CD4-positive, alpha-beta T cell (primary cell): ENCODE measurements around the gene ATP8B2. TPM values are rescaled to one million over a fixed set of nuclear protein-coding genes. Genes with fewer than 3 reads are reported as not detected.
A peak's percentile ranks its signal among the peaks of the same experiment; 100 is the strongest.
"Not testable (repeated sequence)": the region's sequence is repeated elsewhere in the genome, so short reads cannot be mapped to it uniquely, and the experiment has no call there.

Experiments used
- ATAC-seq: fragments of 200-7000 bp; cut with Tn5 transposase; one replicate; pipeline ENCODE4 v1.10.0; 2022; ENCODE audit warnings: mild to moderate bottlenecking; ENCODE audit not compliant: poor library complexity
- CTCF ChIA-PET: fragments of 350-600 bp; sonication (Branson Sonifier 250); formaldehyde crosslinking; loops from one replicate; lab custom pipeline; 2021; ENCODE audit warnings: antibody characterized with exemption, inconsistent platforms; lab: Charles Lee
- POLR2A ChIA-PET: fragments of 350-600 bp; sonication (Branson Sonifier 250); formaldehyde crosslinking; loops from one replicate; lab custom pipeline; 2021; ENCODE audit warnings: antibody characterized with exemption, inconsistent platforms; lab: Charles Lee
- DNase-seq, 14 experiments: peaks; one replicate each; pipeline ENCODE4 v3.0.0-alpha.2; 2013 to 2020; ENCODE audit warnings: mixed read lengths in 2 of 14
- H3K27ac ChIP-seq, 2 donors: one replicate each; pipeline versions ENCODE4 v1.5.1 to v1.7.0; 2013; ENCODE audit warnings: low read length in 2 of 2, low read depth in 1 of 2, mild to moderate bottlenecking in 1 of 2
- H3K27me3 ChIP-seq, 2 experiments: 1 replicate in 1 of 2; 2 replicates in 1 of 2; pipeline versions ENCODE4 v1.6.1 to v1.7.0; 2013; ENCODE audit warnings: low read length in 2 of 2, control low read depth in 1 of 2, mild to moderate bottlenecking in 1 of 2, moderate library complexity in 1 of 2; ENCODE audit not compliant: insufficient read depth in 2 of 2, control insufficient read depth in 1 of 2
- H3K36me3 ChIP-seq: one replicate; pipeline ENCODE4 v1.6.1; 2013; ENCODE audit warnings: low read length, control low read depth; ENCODE audit not compliant: insufficient read depth
- H3K4me1 ChIP-seq: one replicate; pipeline ENCODE4 v1.6.1; 2013; ENCODE audit warnings: low read length, control low read depth; ENCODE audit not compliant: insufficient read depth
- H3K4me3 ChIP-seq: one replicate; pipeline ENCODE4 v1.5.1; 2013; ENCODE audit warnings: mild to moderate bottlenecking, low read length, moderate library complexity
- H3K9me3 ChIP-seq, 2 experiments: 1 replicate in 1 of 2; 2 replicates in 1 of 2; pipeline versions ENCODE4 v1.6.1 to v1.7.0; 2013; ENCODE audit warnings: low read length in 2 of 2, mild to moderate bottlenecking in 2 of 2, control low read depth in 1 of 2, moderate library complexity in 1 of 2; ENCODE audit not compliant: control insufficient read depth in 1 of 2, insufficient read depth in 1 of 2
- H3K27ac Mint-ChIP-seq: one replicate; pipeline ENCODE4 v1.8.0; 2020; ENCODE audit warnings: mixed read lengths
- H3K27me3 Mint-ChIP-seq: one replicate; pipeline ENCODE4 v1.8.0; 2021; ENCODE audit warnings: mixed read lengths
- H3K36me3 Mint-ChIP-seq: one replicate; pipeline ENCODE4 v1.8.0; 2021; ENCODE audit warnings: low read depth, mixed read lengths
- H3K4me1 Mint-ChIP-seq: one replicate; pipeline ENCODE4 v1.8.0; 2021; ENCODE audit warnings: low read depth, mixed read lengths
- H3K4me3 Mint-ChIP-seq: one replicate; pipeline ENCODE4 v1.8.0; 2020; ENCODE audit warnings: mild to moderate bottlenecking, mixed read lengths
- H3K9me3 Mint-ChIP-seq: one replicate; pipeline ENCODE4 v1.8.0; 2020; ENCODE audit warnings: mixed read lengths
- CTCF ChIP-seq: fragments of 200-600 bp; IDR thresholded peaks from one replicate; pipeline ENCODE4 v1.8.0; 2022; ENCODE audit warnings: antibody characterized with exemption, mild to moderate bottlenecking
- intact Hi-C, 2 experiments: fragments of 100-400 bp; cut with DNase I in 1 of 2; cut with micrococcal nuclease in 1 of 2; formaldehyde crosslinking; loops; one replicate each; pipeline versions ENCODE4 v1.15.1 to v1.9.0; 2023 to 2025; cut with DNase I, micrococcal nuclease
- total RNA-seq, 174 experiments: library from RNA in 2 of 174; stranded (reverse) in 2 of 174; gene quantifications; one replicate each; pipeline ENCODE4 v1.2.3 and lab custom pipeline; 2021 to 2026

The ATP8B2 gene
- total RNA-seq, 2 experiments from 2014 or later: 72.7 to 80.7 TPM

- ATAC-seq: peak; percentile 39
- Histone ChIP-seq H3K27me3 (no peaks in the 10 kb centered on the region), H3K27ac (peak overlapping the region; percentile 61 to 68), H3K4me3 (peak overlapping the region; percentile 48), H3K36me3 (peaks cover 77% of the 10 kb centered on the region), H3K4me1 (peaks cover 95% of the 10 kb centered on the region), H3K9me3 (no peaks in the 10 kb centered on the region)
- Mint-ChIP-seq H3K27ac (peak overlapping the region; percentile 94), H3K27me3 (no peaks in the 10 kb centered on the region), H3K4me3 (peak overlapping the region; percentile 76), H3K36me3 (peaks cover 87% of the 10 kb centered on the region), H3K4me1 (peaks cover 79% of the 10 kb centered on the region), H3K9me3 (no peaks in the 10 kb centered on the region)
- CTCF ChIA-PET: interaction anchor here (3.3 to 4.4 kb wide), 2 partner anchors 8 to 13 kb away, joined by 47 to 61 read pairs; partner anchors contain the start of gene ATP8B2
- intact Hi-C loops: no loop called here
- POLR2A ChIA-PET: interaction anchor here (0.9 to 5.7 kb wide), 7 partner anchors 11 to 128 kb away, joined by 3 to 94 read pairs (median 6); partner anchors contain the start of gene ATP8B2
- DNase-seq: peak in 3 of 14 experiments; percentile 51 to 80 (median 67)
- TF ChIP-seq CTCF: no peak
These were observed 12.0 kb downstream of the ATP8B2 start for GRCh38 chr1:154337253-154337894.

- H3K4me1 Mint-ChIP-seq: peaks cover 91% of the 10 kb centered on the region
- H3K27me3 Mint-ChIP-seq: no peaks in the 10 kb centered on the region
- Histone ChIP-seq H3K4me3 (no peak overlapping the region), H3K4me1 (peaks cover 99% of the 10 kb centered on the region), H3K27me3 (no peaks in the 10 kb centered on the region), H3K36me3 (peaks cover 78% of the 10 kb centered on the region), H3K27ac (peak overlapping the region in 1 of 2 donors; percentile 53), H3K9me3 (no peaks in the 10 kb centered on the region)
- DNase-seq: no peak
- intact Hi-C loops: no loop called here
- peak overlapping the region; percentile 94 for H3K27ac Mint-ChIP-seq
- H3K9me3 Mint-ChIP-seq: no peaks in the 10 kb centered on the region
- no peak for TF ChIP-seq CTCF
- peak overlapping the region; percentile 26 for H3K4me3 Mint-ChIP-seq
- POLR2A ChIA-PET: interaction anchor here (1.2 to 5.7 kb wide), 3 partner anchors 12 to 65 kb away, joined by 3 to 94 read pairs (median 28); partner anchors contain the start of gene ATP8B2
- H3K36me3 Mint-ChIP-seq: peaks cover 87% of the 10 kb centered on the region
- CTCF ChIA-PET: no interaction called here
- ATAC-seq: no peak
These were observed 13.6 kb downstream of the ATP8B2 start for GRCh38 chr1:154338875-154339274.

- ATAC-seq, H3K27me3 ChIP-seq, H3K27me3 Mint-ChIP-seq, H3K4me3 ChIP-seq, H3K9me3 ChIP-seq, DNase-seq, CTCF ChIA-PET, H3K9me3 Mint-ChIP-seq: not testable (repeated sequence)
- H3K4me1 Mint-ChIP-seq: peaks cover 90% of the 10 kb centered on the region
- H3K36me3 Mint-ChIP-seq: peaks cover 93% of the 10 kb centered on the region
- peaks cover 99% of the 10 kb centered on the region for H3K4me1 ChIP-seq
- peak overlapping the region; percentile 94 for H3K27ac Mint-ChIP-seq
- POLR2A ChIA-PET: interaction anchor here (0.9 to 5.3 kb wide), 4 partner anchors 11 to 79 kb away, joined by 3 to 45 read pairs (median 10); partner anchors contain the start of gene ATP8B2
- H3K4me3 Mint-ChIP-seq: peak overlapping the region; percentile 42
- intact Hi-C loops: loop anchor here in 1 of 2 experiments (5.0 kb wide), 1 partner anchor 126 kb away; no protein-coding TSS in a partner anchor
- peak overlapping the region; percentile 53 to 78 for H3K27ac ChIP-seq
- H3K36me3 ChIP-seq: peaks cover 89% of the 10 kb centered on the region
These were observed 16.0 kb downstream of the ATP8B2 start for GRCh38 chr1:154341366-154341765.
